ENCODE results near the gene E2F6. TPM values are rescaled to one million over a fixed set of nuclear protein-coding genes. Genes with fewer than 3 reads are reported as not detected.

E2F6 gene
- total and polyA plus RNA-seq, 2 of the 13 experiments (the other 11 are each of a cell fraction or from before 2014, with no cell fraction given) = 27.3 to 36.0 TPM

DNA sequence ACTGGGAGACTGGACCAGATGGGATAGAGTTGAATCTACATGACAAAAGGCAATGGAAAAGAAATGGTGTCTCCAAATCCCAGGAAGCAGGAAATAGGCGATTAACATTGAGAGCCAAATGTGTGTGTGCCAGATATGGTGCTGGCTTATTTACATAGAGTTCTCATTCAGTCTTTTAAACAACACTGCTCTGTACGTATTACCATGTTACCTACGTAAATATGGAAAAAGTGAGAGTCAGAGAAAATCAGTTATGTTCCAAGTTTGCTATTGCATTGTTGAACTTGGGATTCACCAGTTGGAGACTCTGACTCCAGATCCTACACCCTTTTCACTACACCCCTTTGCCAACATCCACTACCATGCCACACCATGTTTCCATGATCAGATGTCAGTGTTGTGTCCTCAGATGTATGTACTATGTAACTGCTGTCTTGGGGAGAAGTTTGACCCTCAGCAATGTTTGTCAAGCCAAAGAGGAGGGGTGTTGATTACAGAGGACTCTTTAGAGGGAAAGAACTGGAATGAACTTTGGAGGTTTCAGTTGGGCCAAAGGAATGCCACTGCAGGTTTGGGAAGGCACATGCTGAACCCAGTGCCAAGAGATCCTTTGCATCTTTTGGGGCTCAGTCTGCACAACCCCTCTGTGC is 48.2 kb upstream of the E2F6 start (continued):
- TF ChIP-seq ZNF644 (CRISPR knock-in tag; IDR thresholded peaks at IDR 0.05; ENCODE audit: low read depth) (peak; percentile 74; the same call in 1 of the 2 replicates), ZNF724P (CRISPR knock-in tag; IDR thresholded peaks at IDR 0.05; ENCODE audit: borderline replicate concordance) (no peak), RARA (CRISPR knock-in tag; IDR thresholded peaks at IDR 0.05) (peak; percentile 18; the same call in 1 of the 2 replicates), ZNF543 (CRISPR knock-in tag; IDR thresholded peaks at IDR 0.05) (no peak), KMT2A (CRISPR knock-in tag; IDR thresholded peaks at IDR 0.05) (peak; percentile 6; the same call in 1 of the 2 replicates), FOXC1 (CRISPR knock-in tag; IDR thresholded peaks at IDR 0.05; ENCODE audit: borderline replicate concordance) (no peak), ZNF331 (CRISPR knock-in tag; IDR thresholded peaks at IDR 0.05) (peak; percentile 74), ZNF234 (CRISPR knock-in tag; conservative IDR thresholded peaks at IDR 0.05) (no peak), SOX6 (IDR thresholded peaks at IDR 0.05) (no peak), SOX6 (CRISPR knock-in tag; IDR thresholded peaks at IDR 0.05) (0 out of 2 replicates have a peak, but pooled peaks have one; percentile 26), MLX (CRISPR knock-in tag; IDR thresholded peaks at IDR 0.05) (no peak), TOPORS (CRISPR knock-in tag; IDR thresholded peaks at IDR 0.05) (0 out of 2 replicates have a peak, but pooled peaks have one; percentile 61), HDAC1 (CRISPR knock-in tag; IDR thresholded peaks at IDR 0.05) (0 out of 2 replicates have a peak, but pooled peaks have one; percentile 26), ZFP82 (CRISPR knock-in tag; IDR thresholded peaks at IDR 0.05; ENCODE audit: borderline replicate concordance) (no peak), SAFB2 (CRISPR knock-in tag; IDR thresholded peaks at IDR 0.05; ENCODE audit: borderline replicate concordance, low read depth) (0 out of 2 replicates have a peak, but pooled peaks have one; percentile 18)
- TF ChIP-seq, protein P1, sequence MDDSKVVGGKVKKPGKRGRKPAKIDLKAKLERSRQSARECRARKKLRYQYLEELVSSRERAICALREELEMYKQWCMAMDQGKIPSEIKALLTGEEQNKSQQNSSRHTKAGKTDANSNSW (CRISPR knock-in tag; IDR thresholded peaks at IDR 0.05; ENCODE audit: borderline replicate concordance) = no peak; the same call in 1 of the 2 replicates
- TF ChIP-seq, protein P2, sequence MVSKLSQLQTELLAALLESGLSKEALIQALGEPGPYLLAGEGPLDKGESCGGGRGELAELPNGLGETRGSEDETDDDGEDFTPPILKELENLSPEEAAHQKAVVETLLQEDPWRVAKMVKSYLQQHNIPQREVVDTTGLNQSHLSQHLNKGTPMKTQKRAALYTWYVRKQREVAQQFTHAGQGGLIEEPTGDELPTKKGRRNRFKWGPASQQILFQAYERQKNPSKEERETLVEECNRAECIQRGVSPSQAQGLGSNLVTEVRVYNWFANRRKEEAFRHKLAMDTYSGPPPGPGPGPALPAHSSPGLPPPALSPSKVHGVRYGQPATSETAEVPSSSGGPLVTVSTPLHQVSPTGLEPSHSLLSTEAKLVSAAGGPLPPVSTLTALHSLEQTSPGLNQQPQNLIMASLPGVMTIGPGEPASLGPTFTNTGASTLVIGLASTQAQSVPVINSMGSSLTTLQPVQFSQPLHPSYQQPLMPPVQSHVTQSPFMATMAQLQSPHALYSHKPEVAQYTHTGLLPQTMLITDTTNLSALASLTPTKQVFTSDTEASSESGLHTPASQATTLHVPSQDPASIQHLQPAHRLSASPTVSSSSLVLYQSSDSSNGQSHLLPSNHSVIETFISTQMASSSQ (IDR thresholded peaks at IDR 0.05; ENCODE audit: low read depth) = no peak
- TF ChIP-seq, protein P2 (CRISPR knock-in tag; IDR thresholded peaks at IDR 0.05; ENCODE audit: borderline replicate concordance) = peak; percentile 42; the same call in 1 of the 2 replicates
- TF ChIP-seq, protein P3, sequence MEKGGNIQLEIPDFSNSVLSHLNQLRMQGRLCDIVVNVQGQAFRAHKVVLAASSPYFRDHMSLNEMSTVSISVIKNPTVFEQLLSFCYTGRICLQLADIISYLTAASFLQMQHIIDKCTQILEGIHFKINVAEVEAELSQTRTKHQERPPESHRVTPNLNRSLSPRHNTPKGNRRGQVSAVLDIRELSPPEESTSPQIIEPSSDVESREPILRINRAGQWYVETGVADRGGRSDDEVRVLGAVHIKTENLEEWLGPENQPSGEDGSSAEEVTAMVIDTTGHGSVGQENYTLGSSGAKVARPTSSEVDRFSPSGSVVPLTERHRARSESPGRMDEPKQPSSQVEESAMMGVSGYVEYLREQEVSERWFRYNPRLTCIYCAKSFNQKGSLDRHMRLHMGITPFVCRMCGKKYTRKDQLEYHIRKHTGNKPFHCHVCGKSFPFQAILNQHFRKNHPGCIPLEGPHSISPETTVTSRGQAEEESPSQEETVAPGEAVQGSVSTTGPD (CRISPR knock-in tag; IDR thresholded peaks at IDR 0.05) = 0 out of 2 replicates have a peak, but pooled peaks have one; percentile 81
- TF ChIP-seq, protein P4, sequence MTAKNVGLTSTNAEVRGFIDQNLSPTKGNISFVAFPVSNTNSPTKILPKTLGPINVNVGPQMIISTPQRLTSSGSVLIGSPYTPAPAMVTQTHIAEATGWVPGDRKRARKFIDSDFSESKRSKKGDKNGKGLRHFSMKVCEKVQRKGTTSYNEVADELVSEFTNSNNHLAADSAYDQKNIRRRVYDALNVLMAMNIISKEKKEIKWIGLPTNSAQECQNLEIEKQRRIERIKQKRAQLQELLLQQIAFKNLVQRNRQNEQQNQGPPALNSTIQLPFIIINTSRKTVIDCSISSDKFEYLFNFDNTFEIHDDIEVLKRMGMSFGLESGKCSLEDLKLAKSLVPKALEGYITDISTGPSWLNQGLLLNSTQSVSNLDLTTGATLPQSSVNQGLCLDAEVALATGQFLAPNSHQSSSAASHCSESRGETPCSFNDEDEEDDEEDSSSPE (CRISPR knock-in tag; IDR thresholded peaks at IDR 0.05) = no peak
- TF ChIP-seq, protein P5, sequence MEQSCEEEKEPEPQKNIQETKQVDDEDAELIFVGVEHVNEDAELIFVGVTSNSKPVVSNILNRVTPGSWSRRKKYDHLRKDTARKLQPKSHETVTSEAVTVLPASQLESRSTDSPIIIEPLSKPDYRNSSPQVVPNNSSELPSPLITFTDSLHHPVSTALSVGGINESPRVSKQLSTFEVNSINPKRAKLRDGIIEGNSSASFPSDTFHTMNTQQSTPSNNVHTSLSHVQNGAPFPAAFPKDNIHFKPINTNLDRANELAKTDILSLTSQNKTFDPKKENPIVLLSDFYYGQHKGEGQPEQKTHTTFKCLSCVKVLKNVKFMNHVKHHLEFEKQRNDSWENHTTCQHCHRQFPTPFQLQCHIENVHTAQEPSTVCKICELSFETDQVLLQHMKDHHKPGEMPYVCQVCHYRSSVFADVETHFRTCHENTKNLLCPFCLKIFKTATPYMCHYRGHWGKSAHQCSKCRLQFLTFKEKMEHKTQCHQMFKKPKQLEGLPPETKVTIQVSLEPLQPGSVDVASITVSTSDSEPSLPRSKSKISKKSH (CRISPR knock-in tag; IDR thresholded peaks at IDR 0.05; ENCODE audit: borderline replicate concordance) = no peak

Data from HepG2 (cell line).